Type B pancreatic cell (in vitro differentiated cells): ENCODE results near the gene PCCA. TPM values are rescaled to one million over a fixed set of nuclear protein-coding genes. Genes with fewer than 3 reads are reported as not detected.

Source experiments
- DNase-seq: peaks from one replicate; pipeline ENCODE4 v3.0.0; 2021; ENCODE audit warnings: mixed read lengths; ENCODE audit not compliant: unreplicated experiment; ENCODE audit errors: extremely low spot score
- H3K27ac Mint-ChIP-seq: 2 replicates; pipeline ENCODE4 v1.8.0; 2021; ENCODE audit warnings: mild to moderate bottlenecking, mixed read lengths
- H3K27me3 Mint-ChIP-seq: 2 replicates; pipeline ENCODE4 v1.8.0; 2021; ENCODE audit warnings: mixed read lengths
- H3K36me3 Mint-ChIP-seq: 2 replicates; pipeline ENCODE4 v1.8.0; 2021; ENCODE audit warnings: mixed read lengths
- H3K4me1 Mint-ChIP-seq: one replicate; pipeline ENCODE4 v1.8.0; 2021; ENCODE audit warnings: mixed read lengths; ENCODE audit not compliant: unreplicated experiment
- H3K4me3 Mint-ChIP-seq: 2 replicates; pipeline ENCODE4 v1.8.0; 2021; ENCODE audit warnings: mild to moderate bottlenecking, mixed read lengths
- H3K9me3 Mint-ChIP-seq: 2 replicates; pipeline ENCODE4 v1.8.0; 2021; ENCODE audit warnings: mixed read lengths
- total RNA-seq: library from RNA; stranded (reverse); gene quantifications from 2 replicates; pipeline ENCODE4 v1.2.1, GENCODE V29; 2021; ENCODE audit warnings: low replicate concordance
- TF ChIP-seq, protein P1 (sequence below): fragments of 200-600 bp; sonication (generic); conservative IDR thresholded peaks from 2 replicates; pipeline ENCODE4 v1.5.0; 2021; ENCODE audit warnings: antibody characterized with exemption, mild to moderate bottlenecking

The PCCA gene
- total RNA-seq, 1 donor from 2014 or later, result 46.8 TPM

DNA sequence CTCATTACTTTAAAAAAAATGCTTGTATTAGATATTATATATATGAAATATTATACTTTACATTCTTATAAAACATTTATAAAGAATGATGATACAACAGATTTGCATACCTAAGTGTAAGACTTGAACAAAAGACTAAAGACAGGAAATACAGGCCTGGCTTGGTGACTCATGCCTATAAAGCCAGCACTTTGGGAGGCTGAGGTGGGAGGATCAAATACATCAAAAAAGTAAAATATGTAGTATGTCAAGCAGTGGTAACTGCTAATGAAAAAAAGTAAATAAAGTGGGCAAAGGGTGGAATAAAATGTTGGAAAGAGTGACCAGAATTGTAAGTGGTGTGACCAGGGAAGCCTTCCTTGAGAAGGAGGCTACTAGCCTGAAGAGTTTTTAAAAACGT is 366.0 kb downstream of the PCCA start:
- Mint-ChIP-seq H3K27ac (peak overlapping the region; percentile 18), H3K9me3 (no peaks in the 10 kb centered on the region), H3K27me3 (no peaks in the 10 kb centered on the region), H3K36me3 (peaks cover 10% of the 10 kb centered on the region), H3K4me3 (peak overlapping the region; percentile 20), H3K4me1 (peaks cover 5% of the 10 kb centered on the region)
- TF ChIP-seq, protein P1, sequence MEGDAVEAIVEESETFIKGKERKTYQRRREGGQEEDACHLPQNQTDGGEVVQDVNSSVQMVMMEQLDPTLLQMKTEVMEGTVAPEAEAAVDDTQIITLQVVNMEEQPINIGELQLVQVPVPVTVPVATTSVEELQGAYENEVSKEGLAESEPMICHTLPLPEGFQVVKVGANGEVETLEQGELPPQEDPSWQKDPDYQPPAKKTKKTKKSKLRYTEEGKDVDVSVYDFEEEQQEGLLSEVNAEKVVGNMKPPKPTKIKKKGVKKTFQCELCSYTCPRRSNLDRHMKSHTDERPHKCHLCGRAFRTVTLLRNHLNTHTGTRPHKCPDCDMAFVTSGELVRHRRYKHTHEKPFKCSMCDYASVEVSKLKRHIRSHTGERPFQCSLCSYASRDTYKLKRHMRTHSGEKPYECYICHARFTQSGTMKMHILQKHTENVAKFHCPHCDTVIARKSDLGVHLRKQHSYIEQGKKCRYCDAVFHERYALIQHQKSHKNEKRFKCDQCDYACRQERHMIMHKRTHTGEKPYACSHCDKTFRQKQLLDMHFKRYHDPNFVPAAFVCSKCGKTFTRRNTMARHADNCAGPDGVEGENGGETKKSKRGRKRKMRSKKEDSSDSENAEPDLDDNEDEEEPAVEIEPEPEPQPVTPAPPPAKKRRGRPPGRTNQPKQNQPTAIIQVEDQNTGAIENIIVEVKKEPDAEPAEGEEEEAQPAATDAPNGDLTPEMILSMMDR, result no peak
- DNase-seq, result no peak

DNA sequence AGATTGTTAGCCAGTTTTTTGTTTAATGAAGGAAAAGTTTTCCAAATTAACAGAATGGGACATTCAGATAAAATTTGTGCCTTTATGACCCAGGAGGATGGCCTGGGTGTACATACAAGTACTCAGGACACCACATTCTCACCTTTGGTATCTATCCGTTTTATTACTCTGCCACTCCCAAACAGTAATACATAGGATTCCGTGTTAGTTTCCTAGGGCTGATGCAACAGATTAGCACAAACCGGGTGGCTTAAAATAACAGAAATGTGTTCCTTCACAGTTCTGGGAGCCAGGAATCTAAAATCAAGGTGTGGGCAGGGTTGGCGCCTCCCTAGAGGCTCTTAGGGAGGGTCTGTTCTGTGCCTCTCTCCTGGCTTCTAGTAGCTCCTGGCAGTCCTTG is 369.8 kb downstream of the PCCA start:
- Mint-ChIP-seq H3K27me3 (no peaks in the 10 kb centered on the region), H3K4me1 (peaks cover 9% of the 10 kb centered on the region), H3K4me3 (no peak overlapping the region), H3K36me3 (peaks cover 10% of the 10 kb centered on the region), H3K27ac (no peak overlapping the region), H3K9me3 (no peaks in the 10 kb centered on the region)
- TF ChIP-seq, protein P1, result no peak
- DNase-seq, result no peak

DNA sequence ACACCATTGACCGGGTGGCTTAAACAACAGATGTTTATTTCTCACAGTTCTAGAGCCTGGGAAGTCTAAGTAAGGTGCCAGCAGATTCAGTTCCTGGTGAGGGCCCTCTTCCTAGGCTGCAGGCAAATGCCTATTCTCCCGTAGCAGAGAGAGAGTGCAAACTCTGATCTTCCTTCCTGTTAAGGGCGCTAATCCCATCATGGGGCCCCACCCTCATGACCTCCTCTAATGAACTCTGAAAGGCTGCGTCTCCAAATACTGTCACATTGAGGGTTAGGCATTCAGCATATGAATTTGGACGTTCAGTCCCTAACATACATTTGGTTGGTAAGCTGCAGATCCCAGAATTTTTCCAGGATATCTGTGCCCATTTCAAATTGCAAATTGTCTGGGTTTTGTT is 370.9 kb downstream of the PCCA start:
- no peak for DNase-seq
- no peaks in the 10 kb centered on the region for H3K27me3 Mint-ChIP-seq
- H3K4me1 Mint-ChIP-seq, result peaks cover 4% of the 10 kb centered on the region
- no peak overlapping the region for H3K27ac Mint-ChIP-seq
- TF ChIP-seq, protein P1, result no peak
- no peak overlapping the region for H3K4me3 Mint-ChIP-seq
- H3K36me3 Mint-ChIP-seq, result peaks cover 5% of the 10 kb centered on the region
- no peaks in the 10 kb centered on the region for H3K9me3 Mint-ChIP-seq

DNA sequence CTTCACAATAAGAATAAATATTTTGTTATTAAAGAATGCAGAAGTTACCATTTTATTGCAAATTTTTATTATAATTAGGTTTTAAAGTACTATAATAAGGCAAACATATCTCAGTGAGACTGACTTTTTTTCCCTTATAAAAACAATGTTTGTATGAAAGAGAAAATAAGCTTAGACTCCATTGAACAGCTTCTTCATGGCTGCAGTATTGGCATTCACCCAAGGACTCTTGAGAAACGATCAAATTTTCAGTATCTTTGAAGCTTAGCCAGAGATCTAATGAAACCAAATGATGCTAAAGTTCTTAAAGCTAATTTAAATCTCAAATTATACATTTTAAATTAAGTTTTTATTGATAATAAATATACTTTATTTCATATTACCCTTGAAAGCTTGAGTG is 371.4 kb downstream of the PCCA start:
- DNase-seq, result no peak
- Mint-ChIP-seq H3K27me3 (no peaks in the 10 kb centered on the region), H3K9me3 (no peaks in the 10 kb centered on the region), H3K36me3 (peaks cover 5% of the 10 kb centered on the region), H3K4me1 (peaks cover 4% of the 10 kb centered on the region), H3K4me3 (no peak overlapping the region), H3K27ac (no peak overlapping the region)
- TF ChIP-seq, protein P1, result no peak

DNA sequence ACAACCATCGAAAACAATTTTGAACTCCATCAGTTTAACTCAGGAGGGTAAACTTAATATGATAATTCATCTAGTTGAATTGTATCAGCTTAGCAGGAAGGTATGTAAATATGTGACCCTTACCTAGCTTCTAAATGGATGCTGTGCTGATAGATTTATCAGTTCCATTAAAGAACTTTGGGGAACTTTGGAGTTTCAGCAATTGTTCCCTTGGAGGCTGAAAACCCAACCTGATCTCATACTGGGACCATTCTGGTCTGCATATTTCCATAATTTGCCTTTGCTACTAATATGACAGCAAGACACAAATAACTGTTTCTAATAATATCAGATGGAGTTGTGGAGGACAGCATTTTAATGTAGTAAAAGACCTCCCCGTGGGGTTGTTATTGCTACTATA is 371.9 kb downstream of the PCCA start:
- Mint-ChIP-seq H3K4me1 (peaks cover 4% of the 10 kb centered on the region), H3K27me3 (no peaks in the 10 kb centered on the region), H3K27ac (no peak overlapping the region), H3K9me3 (no peaks in the 10 kb centered on the region), H3K36me3 (peaks cover 6% of the 10 kb centered on the region), H3K4me3 (no peak overlapping the region)
- TF ChIP-seq, protein P1, result no peak
- DNase-seq, result no peak

DNA sequence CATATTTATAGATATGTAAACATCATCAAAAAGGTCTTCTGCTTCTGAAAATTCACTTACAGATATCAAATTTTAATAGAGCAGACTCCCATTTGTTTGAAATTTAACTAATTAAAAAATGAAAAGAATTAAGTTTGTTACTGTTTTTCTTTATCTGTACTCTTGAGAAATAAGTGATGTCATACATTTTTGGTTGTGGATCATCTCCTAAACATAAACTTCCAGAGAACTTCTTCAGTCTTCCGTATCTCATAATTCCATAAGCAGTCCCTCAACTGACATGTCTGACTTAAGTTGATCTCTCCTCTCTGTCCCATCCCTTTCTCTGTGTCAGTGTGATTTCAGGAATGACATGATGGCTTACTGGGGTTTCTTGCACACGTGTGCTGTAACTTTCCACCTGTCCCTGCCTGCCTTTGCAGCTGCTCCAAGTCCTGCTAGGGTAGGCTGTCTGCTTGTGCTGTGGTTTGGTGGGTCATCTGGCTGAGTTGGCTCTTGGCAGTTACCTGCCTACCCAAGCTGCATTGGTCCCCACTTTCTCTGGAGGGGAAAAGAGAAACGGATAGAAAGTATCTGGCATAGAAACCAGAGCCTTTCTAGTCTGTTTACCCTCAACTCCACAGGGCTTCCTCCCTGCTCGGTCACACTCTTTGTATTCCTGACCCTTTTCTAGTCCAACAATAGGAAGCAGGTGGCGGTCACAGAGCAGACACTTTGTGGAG is 372.6 kb downstream of the PCCA start:
- Mint-ChIP-seq H3K4me1 (peaks cover 4% of the 10 kb centered on the region), H3K9me3 (no peaks in the 10 kb centered on the region), H3K27ac (no peak overlapping the region), H3K4me3 (no peak overlapping the region), H3K27me3 (no peaks in the 10 kb centered on the region), H3K36me3 (peaks cover 5% of the 10 kb centered on the region)
- TF ChIP-seq, protein P1, result no peak
- DNase-seq, result no peak
